ENCODE measurements around the gene PLEKHG3.

PLEKHG3 gene

DNA sequence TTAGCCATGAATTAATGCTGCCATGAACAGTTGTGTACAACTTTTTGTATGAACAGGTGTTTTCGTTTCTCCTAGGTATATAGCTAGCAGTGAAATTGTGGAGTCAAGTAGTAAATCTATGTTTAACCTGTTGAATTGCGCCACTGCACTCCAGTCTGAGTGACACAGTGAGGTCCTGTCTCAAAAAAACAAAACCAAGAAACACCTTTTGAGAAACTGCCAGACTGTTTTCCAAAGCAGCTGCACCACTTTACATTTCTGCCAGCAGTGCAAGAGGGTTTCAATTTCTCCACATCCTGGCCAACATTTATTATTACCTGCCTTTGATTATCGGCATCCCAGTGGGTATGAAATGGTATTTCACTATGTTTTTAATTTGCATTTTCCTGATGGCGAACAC is 3.3 kb upstream of the PLEKHG3 start:
- TF ChIP-seq CTCF (IDR thresholded peaks at IDR 0.05; ENCODE audit: insufficient read depth, low read length, poor library complexity, severe bottlenecking): no peak
- no peak for DNase-seq (ENCODE audit: extremely low read depth, insufficient read length)
- H3K36me3 ChIP-seq (ENCODE audit: control insufficient read depth, insufficient read depth, low read length): no peaks in the 10 kb centered on the region
- H3K27me3 ChIP-seq (replicated peaks; ENCODE audit: control insufficient read depth, insufficient read depth, low read length): peaks cover 3% of the 10 kb centered on the region; the same call in 1 of the 2 replicates
- H3K4me3 ChIP-seq (replicated peaks; ENCODE audit: low read depth, low read length): no peak overlapping the region

DNA sequence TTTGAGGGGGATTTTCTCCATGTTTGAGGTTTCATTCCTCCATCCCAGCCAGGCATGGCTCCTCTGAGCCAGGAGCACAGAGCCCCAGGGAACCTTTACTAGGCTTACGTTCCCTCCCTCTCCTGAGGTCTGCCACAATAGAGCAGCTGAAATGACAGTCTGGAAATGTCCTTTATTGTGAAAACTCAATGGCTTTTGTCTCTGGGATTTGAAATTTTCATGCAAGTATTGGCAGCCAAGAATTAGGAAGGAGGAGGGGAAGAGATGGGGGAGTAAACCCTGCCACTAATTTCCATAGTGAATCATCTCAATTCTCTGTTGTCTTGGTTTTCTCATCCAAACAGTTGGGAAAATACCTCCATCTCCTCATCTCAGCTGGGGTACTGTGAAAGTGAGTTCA is 2.6 kb upstream of the PLEKHG3 start:
- Histone ChIP-seq H3K27me3 (replicated peaks; ENCODE audit: control insufficient read depth, insufficient read depth, low read length) (peaks cover 3% of the 10 kb centered on the region; the same call in 1 of the 2 replicates), H3K36me3 (ENCODE audit: control insufficient read depth, insufficient read depth, low read length) (no peaks in the 10 kb centered on the region), H3K4me3 (replicated peaks; ENCODE audit: low read depth, low read length) (no peak overlapping the region)
- no peak for TF ChIP-seq CTCF (IDR thresholded peaks at IDR 0.05; ENCODE audit: insufficient read depth, low read length, poor library complexity, severe bottlenecking)
- no peak for DNase-seq (ENCODE audit: extremely low read depth, insufficient read length)

- no peak for DNase-seq (ENCODE audit: extremely low read depth, insufficient read length)
- H3K4me3 ChIP-seq (replicated peaks; ENCODE audit: low read depth, low read length): no peak overlapping the region
- H3K36me3 ChIP-seq (ENCODE audit: control insufficient read depth, insufficient read depth, low read length): no peaks in the 10 kb centered on the region
- peaks cover 3% of the 10 kb centered on the region for H3K27me3 ChIP-seq (replicated peaks; ENCODE audit: control insufficient read depth, insufficient read depth, low read length)
- TF ChIP-seq CTCF (IDR thresholded peaks at IDR 0.05; ENCODE audit: insufficient read depth, low read length, poor library complexity, severe bottlenecking): no peak
Observed at GRCh38 chr14:64702493-64703394, 1.5 kb upstream of the PLEKHG3 start.

DNA sequence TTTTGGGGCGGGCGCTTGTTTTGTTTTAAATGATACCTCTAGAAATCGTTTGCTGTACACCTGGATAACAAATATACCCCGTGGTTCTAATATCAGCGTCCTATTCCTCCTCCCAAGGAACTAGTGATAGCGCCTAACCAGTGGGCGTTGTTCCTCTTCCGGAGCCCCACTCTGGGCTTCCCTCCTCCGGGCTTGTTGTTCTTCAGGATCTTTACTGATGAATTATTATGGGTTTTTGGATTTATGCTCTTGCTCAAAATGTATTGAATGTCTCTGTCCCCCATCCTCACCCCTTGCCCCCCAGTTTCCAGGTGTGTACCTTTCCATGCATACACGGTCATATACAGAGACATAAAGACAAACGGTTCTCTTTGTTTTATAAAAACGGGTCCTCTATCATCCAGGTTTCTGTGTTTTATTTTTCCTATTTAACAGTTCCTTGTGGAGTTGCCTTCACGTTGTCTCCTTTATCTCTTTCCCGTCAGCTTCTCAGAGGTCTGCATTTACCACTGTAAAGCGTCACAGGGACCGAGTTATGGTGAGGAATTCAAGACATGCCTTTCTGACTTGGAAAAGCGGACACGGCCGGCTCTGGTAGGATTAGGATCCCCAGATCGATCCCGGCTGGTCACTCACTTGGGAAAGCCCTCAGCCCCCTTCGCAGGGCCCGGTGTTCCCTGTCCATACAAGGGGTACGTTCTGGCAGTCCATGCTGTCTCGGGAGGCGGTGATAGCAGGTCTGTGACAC is 655 bp upstream of the PLEKHG3 start:
- Histone ChIP-seq H3K36me3 (ENCODE audit: control insufficient read depth, insufficient read depth, low read length) (no peaks in the 10 kb centered on the region), H3K4me3 (replicated peaks; ENCODE audit: low read depth, low read length) (peak overlapping the region; percentile 48; the same call in 1 of the 2 replicates), H3K27me3 (replicated peaks; ENCODE audit: control insufficient read depth, insufficient read depth, low read length) (peaks cover 3% of the 10 kb centered on the region)
- no peak for TF ChIP-seq CTCF (IDR thresholded peaks at IDR 0.05; ENCODE audit: insufficient read depth, low read length, poor library complexity, severe bottlenecking)
- DNase-seq (ENCODE audit: extremely low read depth, insufficient read length): no peak

GRCh38 chr14:64704743-64705380 is 638 bp downstream of the PLEKHG3 start:
- Histone ChIP-seq H3K4me3 (replicated peaks; ENCODE audit: low read depth, low read length) (peak overlapping the region; percentile 48), H3K36me3 (ENCODE audit: control insufficient read depth, insufficient read depth, low read length) (no peaks in the 10 kb centered on the region), H3K27me3 (replicated peaks; ENCODE audit: control insufficient read depth, insufficient read depth, low read length) (peaks cover 3% of the 10 kb centered on the region)
- DNase-seq (ENCODE audit: extremely low read depth, insufficient read length): no peak
- no peak for TF ChIP-seq CTCF (IDR thresholded peaks at IDR 0.05; ENCODE audit: insufficient read depth, low read length, poor library complexity, severe bottlenecking)

Measured in GM06990 (cell line).